Activated CD4-positive, alpha-beta T cell treated with anti-CD3 and anti-CD28 coated beads for 4 hours (primary cell): ENCODE measurements around the gene CNIH4.
"Not testable (repeated sequence)": the region's sequence is repeated elsewhere in the genome, so short reads cannot be mapped to it uniquely, and the experiment has no call there.

ENCODE experiments used
- DNase-seq, 2 donors: peaks; one replicate each; pipeline ENCODE4 v3.0.0-alpha.2; 2020

Gene CNIH4

GRCh38 chr1:224402472-224403036, 45.9 kb downstream of the CNIH4 start:
- no peak for DNase-seq

DNA sequence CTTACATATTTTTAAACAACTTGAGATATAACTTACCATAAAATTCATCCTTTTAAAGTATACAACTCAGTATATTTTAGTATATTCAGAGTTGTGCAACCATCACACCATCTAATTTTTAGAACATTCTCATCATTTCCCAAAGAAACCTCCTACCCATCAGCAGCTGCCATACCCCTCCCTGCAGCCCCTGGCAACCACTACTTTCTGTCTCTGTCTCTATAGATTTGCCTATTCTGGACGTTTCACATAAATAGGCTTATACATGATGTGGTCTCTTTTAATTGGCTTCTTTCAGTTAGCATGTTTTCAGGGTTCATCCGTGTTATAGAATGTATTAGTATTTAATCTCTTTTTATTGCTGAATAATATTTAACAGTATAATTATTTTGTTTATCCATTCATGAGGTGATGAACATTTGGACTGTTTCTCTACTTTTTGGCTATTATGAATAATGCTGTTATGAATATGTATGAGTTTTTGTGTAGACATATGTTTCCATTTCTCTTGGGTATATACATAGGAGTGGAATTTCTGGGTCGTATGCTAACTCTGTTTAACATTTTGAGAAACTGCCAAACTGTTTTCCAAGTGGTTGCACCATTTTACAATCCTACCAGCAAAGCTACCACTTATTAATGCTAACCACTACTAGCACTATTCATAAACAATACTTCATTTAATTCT, 48.4 kb downstream of the CNIH4 start:
- no peak for DNase-seq

DNA sequence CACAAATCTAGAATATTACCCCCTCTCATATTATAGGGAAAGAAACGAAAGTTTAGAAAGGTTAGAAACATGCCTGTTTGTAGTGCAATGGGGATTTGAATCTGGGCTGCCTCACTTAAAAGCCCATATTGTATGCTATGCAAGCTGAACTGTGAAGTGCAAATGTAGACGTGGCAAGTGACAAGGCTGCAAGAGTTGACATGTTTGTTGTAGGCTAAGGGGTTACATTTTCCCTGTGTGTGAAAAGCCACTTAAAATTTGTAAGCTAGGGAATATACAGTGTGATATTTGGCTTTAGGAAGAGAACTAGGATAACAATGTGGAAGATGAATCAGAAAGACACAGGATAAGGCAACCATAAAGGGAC, 48.9 kb downstream of the CNIH4 start:
- no peak for DNase-seq

GRCh38 chr1:224406216-224406615, 49.5 kb downstream of the CNIH4 start:
- no peak for DNase-seq

- DNase-seq, result no peak
Observed at GRCh38 chr1:224407571-224408293, 51.1 kb downstream of the CNIH4 start.

DNA sequence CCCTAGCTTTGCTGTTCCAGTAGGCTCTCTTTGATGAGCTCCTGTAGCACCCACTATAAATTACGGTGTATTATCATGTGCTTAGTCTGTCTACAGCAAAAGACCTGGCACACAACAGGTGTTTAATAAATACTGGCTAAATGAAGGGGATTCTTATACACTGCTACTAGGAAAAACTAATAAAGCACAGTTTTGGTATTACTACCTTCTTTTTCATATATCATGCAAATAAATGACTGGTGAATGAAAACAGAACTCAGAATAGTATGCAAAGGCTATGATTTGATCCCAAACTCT, 51.6 kb downstream of the CNIH4 start:
- DNase-seq, result no peak

DNA sequence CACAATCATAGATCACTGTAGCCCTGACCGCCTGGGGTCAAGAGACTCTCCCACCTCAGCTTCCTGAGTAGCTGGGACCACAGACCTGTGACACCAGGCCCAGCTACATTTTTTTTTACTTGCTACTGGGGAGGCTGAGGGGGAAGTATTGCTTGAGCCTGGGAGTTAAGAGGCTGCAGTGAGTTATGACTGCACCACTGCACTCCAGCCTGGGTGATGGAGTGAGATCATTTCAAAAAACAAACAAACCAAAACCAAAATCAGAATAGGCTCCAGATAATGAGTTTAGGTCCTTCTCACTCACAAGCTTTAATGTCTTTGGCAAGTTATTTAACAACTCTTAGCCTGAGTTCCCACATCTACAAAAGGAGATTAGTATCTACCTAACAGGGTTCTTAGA, 55.1 kb downstream of the CNIH4 start:
- no peak for DNase-seq

GRCh38 chr1:224420106-224420505, 63.4 kb downstream of the CNIH4 start:
- no peak for DNase-seq

DNA sequence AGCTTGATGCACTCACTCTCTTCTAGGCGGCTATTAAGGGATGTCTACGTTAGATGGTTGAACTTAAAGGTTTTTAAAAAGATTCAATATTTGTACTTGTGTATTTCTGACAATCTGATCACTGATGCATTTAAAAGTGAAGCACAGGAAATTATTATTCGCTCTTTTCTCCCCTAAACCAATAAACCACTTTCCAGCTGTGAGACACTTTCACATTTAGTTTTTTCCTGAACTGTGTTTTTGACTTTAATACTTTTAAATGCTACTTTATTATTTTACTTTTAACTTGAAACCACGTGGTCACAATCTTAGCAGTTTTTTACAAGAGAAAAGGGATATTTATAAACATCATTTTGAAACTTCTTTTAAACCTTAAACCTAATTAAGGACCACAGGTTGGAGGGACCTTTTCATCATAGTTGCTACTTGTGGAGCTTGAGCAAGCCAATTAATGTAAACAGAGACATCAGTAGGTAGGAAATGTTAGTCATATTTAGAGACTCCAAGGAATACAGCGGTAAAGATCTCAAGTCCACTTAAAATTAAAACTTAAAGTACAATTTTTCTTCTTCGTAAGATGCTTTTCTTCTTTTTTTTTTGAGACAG, 68.7 kb downstream of the CNIH4 start:
- DNase-seq, result no peak

DNA sequence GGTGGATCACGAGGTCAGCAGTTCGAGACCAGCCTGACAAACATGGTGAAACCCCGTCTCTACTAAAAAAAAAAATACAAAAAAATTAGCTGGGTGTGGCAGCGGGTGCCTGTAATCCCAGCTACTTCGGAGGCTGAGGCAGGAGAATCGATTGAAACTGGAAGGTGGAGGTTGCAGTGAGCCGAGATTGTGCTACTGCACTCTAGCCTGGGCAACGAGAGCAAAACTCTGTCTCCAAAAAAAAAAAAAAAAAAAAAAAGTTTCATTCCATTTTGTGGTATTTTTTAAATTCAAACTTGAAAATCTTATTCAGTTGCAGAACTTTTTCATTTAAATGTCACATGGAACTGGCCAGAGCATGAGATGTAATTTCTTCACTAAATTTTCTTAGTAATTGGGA, 70.2 kb downstream of the CNIH4 start:
- not testable (repeated sequence) for DNase-seq

DNA sequence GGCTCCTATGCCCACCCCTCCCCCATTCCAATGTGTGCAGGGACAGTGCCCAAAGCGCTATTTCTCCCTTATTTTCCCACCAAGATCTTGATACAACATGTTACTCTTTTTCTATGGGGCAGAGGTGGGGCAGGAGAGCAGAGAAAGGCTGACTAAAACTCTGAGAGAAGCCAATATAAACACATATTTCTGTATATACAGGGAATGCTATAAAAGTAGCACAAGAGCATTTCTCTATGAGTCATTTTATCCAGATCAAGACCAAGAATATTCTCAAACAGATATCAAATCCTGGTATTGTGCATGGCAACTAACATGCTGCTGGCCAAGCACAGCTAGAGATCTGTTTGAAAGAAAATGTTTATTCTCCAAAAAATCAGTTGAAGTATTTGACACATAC, 70.7 kb downstream of the CNIH4 start:
- no peak for DNase-seq

- DNase-seq, result not testable (repeated sequence)
Observed at GRCh38 chr1:224428713-224429112, 72.0 kb downstream of the CNIH4 start.
